ENCODE results near the gene DDX28.

DNA sequence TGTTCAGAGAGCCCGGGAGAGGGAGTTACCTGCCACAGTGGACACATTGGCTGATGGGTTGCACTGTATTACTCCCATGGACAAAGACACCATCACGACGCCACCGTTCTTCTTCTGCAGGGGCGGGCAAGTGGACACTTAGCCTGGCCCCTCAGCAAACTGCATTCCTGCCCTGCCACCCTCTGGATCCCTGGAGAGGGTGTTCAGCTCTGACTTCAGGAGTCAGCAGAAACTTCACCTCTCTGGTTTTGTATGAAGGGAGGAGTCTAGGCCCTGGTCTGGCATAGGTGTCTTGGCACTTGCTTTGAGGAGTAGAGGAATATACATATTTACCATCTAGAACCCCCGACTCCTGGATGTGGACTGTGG lies 33.0 kb downstream of the DDX28 start:
- TF ChIP-seq POLR2AphosphoS5 (IDR thresholded peaks at IDR 0.05) (no peak), POLR2A (IDR thresholded peaks at IDR 0.05; ENCODE audit: low read depth) (no peak)
- TF ChIP-seq, protein P1, sequence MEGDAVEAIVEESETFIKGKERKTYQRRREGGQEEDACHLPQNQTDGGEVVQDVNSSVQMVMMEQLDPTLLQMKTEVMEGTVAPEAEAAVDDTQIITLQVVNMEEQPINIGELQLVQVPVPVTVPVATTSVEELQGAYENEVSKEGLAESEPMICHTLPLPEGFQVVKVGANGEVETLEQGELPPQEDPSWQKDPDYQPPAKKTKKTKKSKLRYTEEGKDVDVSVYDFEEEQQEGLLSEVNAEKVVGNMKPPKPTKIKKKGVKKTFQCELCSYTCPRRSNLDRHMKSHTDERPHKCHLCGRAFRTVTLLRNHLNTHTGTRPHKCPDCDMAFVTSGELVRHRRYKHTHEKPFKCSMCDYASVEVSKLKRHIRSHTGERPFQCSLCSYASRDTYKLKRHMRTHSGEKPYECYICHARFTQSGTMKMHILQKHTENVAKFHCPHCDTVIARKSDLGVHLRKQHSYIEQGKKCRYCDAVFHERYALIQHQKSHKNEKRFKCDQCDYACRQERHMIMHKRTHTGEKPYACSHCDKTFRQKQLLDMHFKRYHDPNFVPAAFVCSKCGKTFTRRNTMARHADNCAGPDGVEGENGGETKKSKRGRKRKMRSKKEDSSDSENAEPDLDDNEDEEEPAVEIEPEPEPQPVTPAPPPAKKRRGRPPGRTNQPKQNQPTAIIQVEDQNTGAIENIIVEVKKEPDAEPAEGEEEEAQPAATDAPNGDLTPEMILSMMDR (IDR thresholded peaks at IDR 0.05) = no peak

Data from esophagus muscularis mucosa (tissue), 3 donors.